Measurements from ENCODE around the gene CELA1. TPM values are rescaled to one million over a fixed set of nuclear protein-coding genes. Genes with fewer than 3 reads are reported as not detected.
"Not testable (repeated sequence)": the region's sequence is repeated elsewhere in the genome, so short reads cannot be mapped to it uniquely, and the experiment has no call there.

CELA1 gene
- total RNA-seq, 1 donor from 2014 or later = not detected

- intact Hi-C loops (cut with DNase I) = no loop called here
- DNase-seq (ENCODE audit: low spot score) = no peak
Measured at GRCh38 chr12:51322452-51322851, 24.0 kb downstream of the CELA1 start.

GRCh38 chr12:51321882-51322281 lies 24.6 kb downstream of the CELA1 start:
- intact Hi-C loops (cut with DNase I) = no loop called here

GRCh38 chr12:51320695-51321320 lies 25.7 kb downstream of the CELA1 start:
- intact Hi-C loops (cut with DNase I) = no loop called here
- no peak for DNase-seq (ENCODE audit: low spot score)

More at GRCh38 chr12:51321882-51322281, 24.6 kb downstream of the CELA1 start:
- no peak for DNase-seq (ENCODE audit: low spot score)

- intact Hi-C loops (cut with DNase I) = no loop called here
Measured at GRCh38 chr12:51320311-51320694, 26.2 kb downstream of the CELA1 start.

GRCh38 chr12:51318846-51319599 lies 27.5 kb downstream of the CELA1 start:
- intact Hi-C loops (cut with DNase I) = no loop called here
- no peak for DNase-seq (ENCODE audit: low spot score)

More at GRCh38 chr12:51320311-51320694, 26.2 kb downstream of the CELA1 start:
- DNase-seq (ENCODE audit: low spot score) = no peak

- intact Hi-C loops (cut with DNase I); DNase-seq (ENCODE audit: low spot score): not testable (repeated sequence)
Measured at GRCh38 chr12:51318057-51318806, 28.2 kb downstream of the CELA1 start.

GRCh38 chr12:51311389-51311788 lies 35.1 kb downstream of the CELA1 start:
- intact Hi-C loops (cut with DNase I) = no loop called here

GRCh38 chr12:51307655-51308593 lies 38.6 kb downstream of the CELA1 start:
- intact Hi-C loops (cut with DNase I) = no loop called here
- DNase-seq (ENCODE audit: low spot score) = no peak

More at GRCh38 chr12:51311389-51311788, 35.1 kb downstream of the CELA1 start:
- no peak for DNase-seq (ENCODE audit: low spot score)

- no peak for DNase-seq (ENCODE audit: low spot score)
Measured at GRCh38 chr12:51306507-51306906, 40.0 kb downstream of the CELA1 start.

GRCh38 chr12:51300768-51301167 lies 45.7 kb downstream of the CELA1 start:
- DNase-seq (ENCODE audit: low spot score); intact Hi-C loops (cut with DNase I): not testable (repeated sequence)

More at GRCh38 chr12:51306507-51306906, 40.0 kb downstream of the CELA1 start:
- intact Hi-C loops (cut with DNase I) = no loop called here

- no peak for DNase-seq (ENCODE audit: low spot score)
- intact Hi-C loops (cut with DNase I) = no loop called here
Measured at GRCh38 chr12:51295651-51296050, 50.8 kb downstream of the CELA1 start.

- intact Hi-C loops (cut with DNase I); DNase-seq (ENCODE audit: low spot score): not testable (repeated sequence)
Measured at GRCh38 chr12:51294097-51294496, 52.4 kb downstream of the CELA1 start.

- intact Hi-C loops (cut with DNase I) = no loop called here
- no peak for DNase-seq (ENCODE audit: low spot score)
Measured at GRCh38 chr12:51293696-51294095, 52.8 kb downstream of the CELA1 start.

GRCh38 chr12:51291603-51292513 lies 54.6 kb downstream of the CELA1 start:
- intact Hi-C loops (cut with DNase I) = not testable (repeated sequence)
- peak; percentile 89 for DNase-seq (ENCODE audit: low spot score)

- no peak for DNase-seq (ENCODE audit: low spot score)
- intact Hi-C loops (cut with DNase I) = no loop called here
Measured at GRCh38 chr12:51285843-51286242, 60.6 kb downstream of the CELA1 start.

- no peak for DNase-seq (ENCODE audit: low spot score)
- intact Hi-C loops (cut with DNase I) = no loop called here
Measured at GRCh38 chr12:51281202-51281924, 65.1 kb downstream of the CELA1 start.
